HCT116 (cell line): ENCODE results near the gene GRM5. TPM values are rescaled to one million over a fixed set of nuclear protein-coding genes. Genes with fewer than 3 reads are reported as not detected.

Source experiments
- ATAC-seq: fragments of 200-7000 bp; cut with Tn5 transposase; 2 replicates; pipeline ENCODE4 v1.9.1; 2020; ENCODE audit warnings: mild to moderate bottlenecking, moderate library complexity
- BruUV-seq: library from RNA; stranded (reverse); fragments of 400-500 nt; replicated peaks from 2 replicates; lab custom pipeline; 2021; lab: Mats Ljungman, UMichigan
- CTCF ChIA-PET: fragments of 300-600 bp; sonication (Branson Sonifier 250); formaldehyde crosslinking; loops from one replicate; lab custom pipeline; 2021; ENCODE audit warnings: antibody characterized with exemption; lab: Charles Lee
- POLR2A ChIA-PET: fragments of 300-600, 350-600 bp; sonication (Branson Sonifier 250); formaldehyde crosslinking; loops from one replicate; lab custom pipeline; 2021; ENCODE audit warnings: antibody characterized with exemption; lab: Charles Lee
- RAD21 ChIA-PET, 2 experiments: fragments of 300-600 bp; sonication (Branson Sonifier 250); formaldehyde crosslinking; loops; one replicate each; lab custom pipeline; 2023; ENCODE audit warnings: low total read pairs in 2 of 2; ENCODE audit not compliant: uncharacterized antibody in 2 of 2, unreplicated experiment in 2 of 2, low non-redundant PET in 1 of 2; lab: Charles Lee
- DNase-seq: peaks from one replicate; pipeline ENCODE4 v3.0.0-alpha.2; 2010; ENCODE audit warnings: low read depth, low spot score
- H2AFZ ChIP-seq: fragments of 200-600 bp; shearing (Covaris generic), sonication (generic); 2 replicates; pipeline ENCODE4 v1.6.1; 2017; ENCODE audit warnings: low read depth, mixed run types, mixed read lengths, antibody characterized with exemption, low read length; ENCODE audit not compliant: poor library complexity, severe bottlenecking
- H3K27ac ChIP-seq: 2 replicates; pipeline ENCODE4 v1.5.1; 2012; ENCODE audit warnings: low read depth, low read length
- H3K27me3 ChIP-seq: fragments of 200-600 bp; sonication (generic); 2 replicates; pipeline ENCODE4 v1.6.1; 2016; ENCODE audit warnings: mixed run types, low read length, mixed read lengths; ENCODE audit not compliant: insufficient read depth
- H3K36me3 ChIP-seq, 2 experiments: fragments of 200-500 bp in 1 of 2; fragments of 200-600 bp in 1 of 2; sonication (Bioruptor generic) in 1 of 2; sonication (generic) in 1 of 2; 2 replicates each; pipeline versions ENCODE4 v1.5.1 to v1.6.1; 2014 to 2016; ENCODE audit warnings: low read length in 2 of 2, inconsistent platforms in 1 of 2, mixed read lengths in 1 of 2, mixed run types in 1 of 2; ENCODE audit not compliant: insufficient read depth in 2 of 2, control insufficient read depth in 1 of 2
- H3K4me1 ChIP-seq, 2 experiments: fragments of 200-600 bp in 1 of 2; sonication (generic) in 1 of 2; 2 replicates each; pipeline versions ENCODE4 v1.5.1 to v1.6.1; 2012 to 2017; ENCODE audit warnings: low read length in 2 of 2, inconsistent platforms in 1 of 2, mild to moderate bottlenecking in 1 of 2, mixed read lengths in 1 of 2, mixed run types in 1 of 2, moderate library complexity in 1 of 2; ENCODE audit not compliant: insufficient read depth in 2 of 2, control insufficient read depth in 1 of 2
- H3K4me2 ChIP-seq: fragments of 200-600 bp; sonication (generic); 2 replicates; pipeline ENCODE4 v1.6.1; 2017; ENCODE audit warnings: mixed run types, low read length, mixed read lengths
- H3K4me3 ChIP-seq, 2 experiments: fragments of 200-600 bp in 1 of 2; sonication (generic) in 1 of 2; replicated peaks in 1 of 2; 2 replicates each; pipeline ENCODE4 v1.5.1; 2011 to 2016; ENCODE audit warnings: low read length in 2 of 2, control low read depth in 1 of 2, low read depth in 1 of 2, mild to moderate bottlenecking in 1 of 2, mixed read lengths in 1 of 2, mixed run types in 1 of 2
- H3K79me2 ChIP-seq: fragments of 200-600 bp; sonication (generic); 2 replicates; pipeline ENCODE4 v1.6.1; 2017; ENCODE audit warnings: mild to moderate bottlenecking, mixed run types, low read length, moderate library complexity, mixed read lengths; ENCODE audit not compliant: insufficient read depth
- H3K9ac ChIP-seq: fragments of 200-600 bp; sonication (generic); 2 replicates; pipeline ENCODE4 v1.6.1; 2016; ENCODE audit warnings: low read length, mixed read lengths
- H3K9me2 ChIP-seq: fragments of 200-600 bp; sonication (generic), shearing (Covaris generic); 2 replicates; pipeline ENCODE4 v1.6.1; 2017; ENCODE audit warnings: mixed run types, mild to moderate bottlenecking, moderate library complexity; ENCODE audit not compliant: insufficient read depth
- H3K9me3 ChIP-seq, 2 experiments: fragments of 200-500 bp in 1 of 2; fragments of 200-600 bp in 1 of 2; sonication (Bioruptor generic) in 1 of 2; sonication (generic) in 1 of 2; 2 replicates each; pipeline ENCODE4 v1.6.1; 2014 to 2017; ENCODE audit warnings: low read length in 2 of 2, mixed read lengths in 2 of 2, inconsistent platforms in 1 of 2, low read depth in 1 of 2, mild to moderate bottlenecking in 1 of 2, mixed run types in 1 of 2, moderate library complexity in 1 of 2; ENCODE audit not compliant: control insufficient read depth in 1 of 2, insufficient read depth in 1 of 2
- H4K20me1 ChIP-seq: fragments of 200-600 bp; sonication (generic), shearing (Covaris generic); 2 replicates; pipeline ENCODE4 v1.6.1; 2017; ENCODE audit warnings: mixed run types, mild to moderate bottlenecking, moderate library complexity; ENCODE audit not compliant: insufficient read depth
- CBX3 ChIP-seq: IDR thresholded peaks from 2 replicates; pipeline ENCODE4 v1.6.1; 2012; ENCODE audit warnings: low read depth
- ELF1 ChIP-seq: IDR thresholded peaks from 2 replicates; pipeline ENCODE4 v1.6.1; 2012; ENCODE audit warnings: low read depth, borderline replicate concordance
- EZH2 ChIP-seq: fragments of 200-600 bp; sonication (generic); IDR thresholded peaks from 2 replicates; pipeline ENCODE4 v1.6.1; 2017; ENCODE audit warnings: antibody characterized with exemption, mixed run types
- EZH2phosphoT487 ChIP-seq: fragments of 200-600 bp; IDR thresholded peaks from 2 replicates; pipeline ENCODE4 v1.6.1; 2018; ENCODE audit warnings: antibody characterized with exemption, borderline replicate concordance
- FOSL1 ChIP-seq: IDR thresholded peaks from 2 replicates; pipeline ENCODE4 v1.6.1; 2012; ENCODE audit warnings: low read depth
- JUND ChIP-seq: IDR thresholded peaks from 2 replicates; pipeline ENCODE4 v1.6.1; 2012
- POLR2A ChIP-seq: IDR thresholded peaks from 2 replicates; pipeline ENCODE4 v1.7.0; 2011; ENCODE audit warnings: borderline replicate concordance; ENCODE audit not compliant: insufficient read depth, insufficient read length; ENCODE audit errors: extremely low read depth
- POLR2AphosphoS5 ChIP-seq: IDR thresholded peaks from 2 replicates; pipeline ENCODE4 v1.6.1; 2011; ENCODE audit warnings: mild to moderate bottlenecking, low read depth, low read length, moderate library complexity
- RAD21 ChIP-seq: IDR thresholded peaks from 2 replicates; pipeline ENCODE4 v1.6.1; 2012; ENCODE audit warnings: low read depth, mild to moderate bottlenecking
- SIN3A ChIP-seq: IDR thresholded peaks from 2 replicates; pipeline ENCODE4 v1.6.1; 2012; ENCODE audit warnings: low read depth
- SRF ChIP-seq: IDR thresholded peaks from 2 replicates; pipeline ENCODE4 v1.6.1; 2012; ENCODE audit warnings: low read depth
- ZFX ChIP-seq: fragments of 450-650 bp; IDR thresholded peaks from 2 replicates; pipeline ENCODE4 v1.6.1; 2017
- intact Hi-C: fragments of 100-400 bp; cut with micrococcal nuclease; formaldehyde crosslinking; loops from 2 replicates; pipeline ENCODE4 v1.10.0; 2022
- total RNA-seq: library from RNA; stranded (reverse); gene quantifications from one replicate; pipeline ENCODE4 v1.2.1, GENCODE V29; 2021; ENCODE audit not compliant: unreplicated experiment
- TF ChIP-seq, protein P1 (sequence below), 3 experiments: fragments of 200-600 bp in 1 of 3; sonication (generic) in 1 of 3; IDR thresholded peaks in 2 of 3; conservative IDR thresholded peaks in 1 of 3; 2 replicates each; pipeline ENCODE4 v1.5.1; 2012 to 2017; ENCODE audit warnings: low read depth in 2 of 3, low read length in 2 of 3, antibody characterized with exemption in 1 of 3, borderline replicate concordance in 1 of 3, control low read depth in 1 of 3, mild to moderate bottlenecking in 1 of 3, mixed read lengths in 1 of 3, mixed run types in 1 of 3, moderate library complexity in 1 of 3; ENCODE audit not compliant: insufficient read depth in 1 of 3
- TF ChIP-seq, protein P2 (sequence below): IDR thresholded peaks from 2 replicates; pipeline ENCODE4 v1.6.1; 2012
- TF ChIP-seq, protein P3 (sequence below): IDR thresholded peaks from 2 replicates; pipeline ENCODE4 v1.6.1; 2012

GRM5 gene
- total RNA-seq, 1 experiment from 2014 or later = not detected

DNA sequence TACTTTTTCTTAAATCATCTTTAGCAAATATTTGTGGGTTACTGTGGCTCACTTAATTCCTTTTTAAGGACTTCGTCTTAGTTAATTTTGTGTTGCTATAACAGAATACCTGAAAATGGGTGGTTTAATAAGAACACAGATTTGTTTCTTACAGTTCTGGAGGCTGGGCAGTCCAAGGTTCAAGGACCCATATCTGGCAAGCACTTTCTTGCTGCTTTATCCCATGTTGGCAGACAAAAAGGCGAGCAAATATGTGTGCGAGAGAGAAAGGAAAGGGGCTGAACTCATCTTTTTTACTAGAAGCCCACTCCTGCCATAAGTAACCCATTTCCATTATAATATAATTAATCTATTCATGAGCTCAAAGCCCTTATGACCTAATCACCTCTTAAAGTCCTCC lies 246.2 kb downstream of the GRM5 start (continued):
- TF ChIP-seq POLR2A = no peak
- no peak for TF ChIP-seq JUND
- TF ChIP-seq, protein P1, sequence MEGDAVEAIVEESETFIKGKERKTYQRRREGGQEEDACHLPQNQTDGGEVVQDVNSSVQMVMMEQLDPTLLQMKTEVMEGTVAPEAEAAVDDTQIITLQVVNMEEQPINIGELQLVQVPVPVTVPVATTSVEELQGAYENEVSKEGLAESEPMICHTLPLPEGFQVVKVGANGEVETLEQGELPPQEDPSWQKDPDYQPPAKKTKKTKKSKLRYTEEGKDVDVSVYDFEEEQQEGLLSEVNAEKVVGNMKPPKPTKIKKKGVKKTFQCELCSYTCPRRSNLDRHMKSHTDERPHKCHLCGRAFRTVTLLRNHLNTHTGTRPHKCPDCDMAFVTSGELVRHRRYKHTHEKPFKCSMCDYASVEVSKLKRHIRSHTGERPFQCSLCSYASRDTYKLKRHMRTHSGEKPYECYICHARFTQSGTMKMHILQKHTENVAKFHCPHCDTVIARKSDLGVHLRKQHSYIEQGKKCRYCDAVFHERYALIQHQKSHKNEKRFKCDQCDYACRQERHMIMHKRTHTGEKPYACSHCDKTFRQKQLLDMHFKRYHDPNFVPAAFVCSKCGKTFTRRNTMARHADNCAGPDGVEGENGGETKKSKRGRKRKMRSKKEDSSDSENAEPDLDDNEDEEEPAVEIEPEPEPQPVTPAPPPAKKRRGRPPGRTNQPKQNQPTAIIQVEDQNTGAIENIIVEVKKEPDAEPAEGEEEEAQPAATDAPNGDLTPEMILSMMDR (IDR thresholded peaks at IDR 0.05 in 2 of 3, conservative IDR thresholded peaks at IDR 0.05 in 1 of 3; ENCODE audit: borderline replicate concordance in 1 of 3, insufficient read depth in 1 of 3, low read depth in 2 of 3, low read length in 2 of 3) = no peak
- no peak for TF ChIP-seq CBX3

DNA sequence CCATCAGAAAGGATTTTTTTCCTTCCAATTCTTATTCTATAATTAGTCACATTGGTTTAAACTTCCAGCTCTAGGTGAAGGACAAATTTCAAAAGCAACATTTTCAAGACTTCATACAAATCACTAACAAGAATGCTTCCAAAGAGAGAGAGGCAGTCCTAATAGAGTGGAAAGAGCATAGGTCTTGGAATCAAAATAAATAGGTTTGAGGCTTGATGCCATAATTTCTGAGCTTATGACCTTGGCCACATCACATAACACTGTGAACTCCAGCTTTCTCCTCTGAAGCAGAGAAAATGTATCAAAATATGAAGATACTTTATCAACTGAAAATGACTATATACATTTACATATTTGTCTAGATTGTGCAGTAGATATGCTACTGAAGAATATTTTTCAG lies 246.8 kb downstream of the GRM5 start:
- H3K9ac ChIP-seq = no peak overlapping the region
- intact Hi-C loops = no loop called here
- H3K4me1 ChIP-seq = no peaks in the 10 kb centered on the region
- RAD21 ChIA-PET = no interaction called here
- no peak overlapping the region for H3K4me3 ChIP-seq
- H4K20me1 ChIP-seq = no peaks in the 10 kb centered on the region
- no peak for DNase-seq
- no peaks in the 10 kb centered on the region for H3K9me2 ChIP-seq
- H3K4me2 ChIP-seq = no peak overlapping the region
- H3K9me3 ChIP-seq = no peaks in the 10 kb centered on the region
- POLR2A ChIA-PET = no interaction called here
- BruUV-seq = no TSS peak
- H3K27me3 ChIP-seq = no peaks in the 10 kb centered on the region
- H3K79me2 ChIP-seq = no peaks in the 10 kb centered on the region
- no peaks in the 10 kb centered on the region for H3K36me3 ChIP-seq
- no peak overlapping the region for H3K27ac ChIP-seq
- CTCF ChIA-PET = no interaction called here
- ATAC-seq = no peak
- no peak for TF ChIP-seq SIN3A
- TF ChIP-seq, protein P2, sequence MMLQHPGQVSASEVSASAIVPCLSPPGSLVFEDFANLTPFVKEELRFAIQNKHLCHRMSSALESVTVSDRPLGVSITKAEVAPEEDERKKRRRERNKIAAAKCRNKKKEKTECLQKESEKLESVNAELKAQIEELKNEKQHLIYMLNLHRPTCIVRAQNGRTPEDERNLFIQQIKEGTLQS = no peak
- TF ChIP-seq ZFX = no peak
- no peak for TF ChIP-seq SRF
- no peak for TF ChIP-seq ELF1
- no peak for TF ChIP-seq EZH2phosphoT487
- TF ChIP-seq FOSL1 = no peak
- TF ChIP-seq POLR2A = no peak
- TF ChIP-seq, protein P3, sequence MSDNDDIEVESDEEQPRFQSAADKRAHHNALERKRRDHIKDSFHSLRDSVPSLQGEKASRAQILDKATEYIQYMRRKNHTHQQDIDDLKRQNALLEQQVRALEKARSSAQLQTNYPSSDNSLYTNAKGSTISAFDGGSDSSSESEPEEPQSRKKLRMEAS = no peak
- TF ChIP-seq, protein P1 (IDR thresholded peaks at IDR 0.05 in 2 of 3, conservative IDR thresholded peaks at IDR 0.05 in 1 of 3; ENCODE audit: borderline replicate concordance in 1 of 3, insufficient read depth in 1 of 3, low read depth in 2 of 3, low read length in 2 of 3) = no peak
- TF ChIP-seq EZH2 = no peak
- no peak for TF ChIP-seq CBX3
- no peak for TF ChIP-seq RAD21
- no peak for TF ChIP-seq POLR2AphosphoS5
- H2AFZ ChIP-seq = no peak overlapping the region
